HG03139 (cell line): ENCODE measurements around the gene FAM168A.

Experiments
- ATAC-seq: cut with Tn5 transposase; IDR thresholded peaks from one replicate; pipeline ENCODE4 v1.9.1; 2021; ENCODE audit not compliant: unreplicated experiment

The FAM168A gene

GRCh38 chr11:73392108-73393010, 205.6 kb downstream of the FAM168A start:
- ATAC-seq, result no peak

DNA sequence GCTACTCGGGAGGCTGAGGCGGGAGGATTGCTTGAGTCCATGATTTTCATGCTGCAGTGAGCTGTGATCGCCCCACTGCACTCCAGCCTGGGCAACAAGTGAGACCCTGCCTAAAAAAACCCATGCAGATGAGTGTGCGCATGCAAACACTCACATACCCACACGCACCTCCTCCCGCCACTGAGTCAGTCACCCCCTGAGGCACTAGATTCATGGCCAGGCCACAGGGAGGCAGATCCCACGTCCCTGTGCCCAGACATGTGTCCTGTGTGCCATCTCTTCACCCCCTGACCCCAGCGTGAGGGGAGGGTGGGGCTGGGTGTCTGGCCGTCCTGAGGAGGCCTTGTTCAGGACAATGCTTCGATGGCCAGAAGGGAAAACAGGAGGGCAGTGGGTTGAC, 206.2 kb downstream of the FAM168A start:
- no peak for ATAC-seq

DNA sequence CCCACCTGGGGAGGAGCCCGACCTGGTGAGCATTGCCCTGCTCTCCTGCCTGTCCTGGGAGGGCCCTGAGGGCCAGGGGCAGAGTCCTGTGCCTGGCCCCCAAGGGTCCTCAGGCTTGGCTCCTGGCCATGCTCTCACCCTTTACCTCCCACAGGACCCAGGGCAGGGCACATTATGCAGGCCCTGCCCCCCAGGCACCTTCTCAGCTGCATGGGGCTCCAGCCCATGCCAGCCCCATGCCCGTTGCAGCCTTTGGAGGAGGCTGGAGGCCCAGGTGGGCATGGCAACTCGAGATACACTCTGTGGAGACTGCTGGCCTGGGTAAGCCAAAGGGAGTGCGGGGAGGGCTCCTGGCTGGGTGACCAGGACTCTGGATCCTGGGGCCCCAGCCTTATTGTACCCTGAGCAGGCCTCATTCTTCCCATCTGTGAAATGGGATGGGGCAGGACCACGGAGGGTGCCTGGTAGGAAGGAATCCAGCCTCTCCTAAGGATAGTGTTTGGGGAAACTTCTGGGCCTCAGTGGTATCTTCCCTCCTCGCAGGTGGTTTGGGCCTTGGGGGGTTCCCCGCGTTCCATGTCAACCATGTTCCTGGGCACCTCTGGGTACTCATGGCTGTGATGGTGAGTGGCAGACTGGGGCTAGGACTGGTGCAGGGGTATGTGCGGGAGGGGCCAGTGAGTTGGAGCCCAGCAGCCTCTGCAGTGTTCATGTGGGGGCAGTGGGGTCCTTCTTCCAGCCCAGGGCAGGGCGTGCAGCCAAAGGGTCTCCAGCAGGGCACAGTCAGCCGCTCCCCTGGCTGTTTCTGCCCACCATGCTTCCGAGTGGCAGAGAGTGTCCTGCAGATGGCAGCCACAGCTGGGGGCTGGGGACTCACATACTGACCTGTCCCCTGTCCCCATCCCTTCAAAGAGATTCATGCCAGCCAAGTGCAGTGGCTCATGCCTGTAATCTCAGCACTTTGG, 207.0 kb downstream of the FAM168A start:
- no peak for ATAC-seq

GRCh38 chr11:73389916-73390315, 208.0 kb downstream of the FAM168A start:
- ATAC-seq, result no peak

GRCh38 chr11:73389134-73389525, 208.8 kb downstream of the FAM168A start:
- no peak for ATAC-seq

GRCh38 chr11:73388265-73389133, 209.4 kb downstream of the FAM168A start:
- ATAC-seq, result no peak

DNA sequence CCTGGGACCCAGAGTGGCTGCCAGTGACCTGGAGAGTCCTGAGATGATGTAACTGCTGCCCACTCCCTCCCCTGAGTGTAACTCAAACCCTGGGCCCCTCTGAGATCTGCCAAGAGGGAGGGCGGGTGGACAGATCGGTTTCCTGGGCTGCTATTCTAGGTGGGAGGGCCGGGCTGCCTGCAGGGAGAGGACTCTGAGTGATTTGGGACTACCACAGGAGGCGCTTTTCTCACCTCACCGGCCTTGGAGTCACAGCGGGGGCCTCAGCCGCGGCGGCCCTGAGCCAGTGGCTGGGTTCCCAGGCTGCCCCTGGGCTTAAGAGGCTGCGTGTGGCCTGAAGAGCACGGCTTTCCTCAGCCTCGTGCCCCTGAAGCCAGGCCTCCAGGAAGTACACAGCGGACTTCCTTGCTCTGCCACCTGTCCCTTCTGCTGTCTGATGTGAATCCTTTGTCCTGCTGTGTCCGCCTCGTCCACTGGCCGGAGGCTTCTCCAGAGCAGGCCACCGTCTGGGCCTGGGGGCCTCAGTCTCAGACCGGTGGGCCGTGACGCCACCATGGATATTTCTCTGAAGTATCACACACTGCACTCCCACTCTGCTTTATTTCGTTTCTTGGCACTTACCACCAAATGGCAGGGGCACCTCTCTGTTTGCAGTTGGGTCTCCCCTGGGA, 210.2 kb downstream of the FAM168A start:
- no peak for ATAC-seq

DNA sequence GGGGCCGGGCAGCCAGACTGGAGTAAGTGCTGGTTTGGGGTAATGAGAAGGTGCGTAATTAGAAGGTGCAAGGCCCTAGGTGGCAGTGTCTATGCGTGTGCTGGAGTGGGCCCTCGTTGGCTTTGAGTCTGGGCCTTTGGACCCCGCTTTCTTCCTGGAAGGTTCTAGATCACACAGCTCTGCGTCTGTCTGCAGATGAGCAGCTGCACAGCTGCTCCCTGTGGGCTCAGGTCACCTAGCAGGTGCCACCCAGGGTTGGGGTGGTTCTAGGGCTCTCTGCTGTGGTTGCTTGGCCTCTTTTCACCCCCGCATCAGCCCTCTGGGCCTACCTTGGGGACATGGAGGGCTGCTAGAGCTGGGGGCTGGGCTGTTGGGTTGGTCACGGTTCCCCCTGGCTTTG, 211.4 kb downstream of the FAM168A start:
- no peak for ATAC-seq

GRCh38 chr11:73386016-73386415, 211.9 kb downstream of the FAM168A start:
- no peak for ATAC-seq

DNA sequence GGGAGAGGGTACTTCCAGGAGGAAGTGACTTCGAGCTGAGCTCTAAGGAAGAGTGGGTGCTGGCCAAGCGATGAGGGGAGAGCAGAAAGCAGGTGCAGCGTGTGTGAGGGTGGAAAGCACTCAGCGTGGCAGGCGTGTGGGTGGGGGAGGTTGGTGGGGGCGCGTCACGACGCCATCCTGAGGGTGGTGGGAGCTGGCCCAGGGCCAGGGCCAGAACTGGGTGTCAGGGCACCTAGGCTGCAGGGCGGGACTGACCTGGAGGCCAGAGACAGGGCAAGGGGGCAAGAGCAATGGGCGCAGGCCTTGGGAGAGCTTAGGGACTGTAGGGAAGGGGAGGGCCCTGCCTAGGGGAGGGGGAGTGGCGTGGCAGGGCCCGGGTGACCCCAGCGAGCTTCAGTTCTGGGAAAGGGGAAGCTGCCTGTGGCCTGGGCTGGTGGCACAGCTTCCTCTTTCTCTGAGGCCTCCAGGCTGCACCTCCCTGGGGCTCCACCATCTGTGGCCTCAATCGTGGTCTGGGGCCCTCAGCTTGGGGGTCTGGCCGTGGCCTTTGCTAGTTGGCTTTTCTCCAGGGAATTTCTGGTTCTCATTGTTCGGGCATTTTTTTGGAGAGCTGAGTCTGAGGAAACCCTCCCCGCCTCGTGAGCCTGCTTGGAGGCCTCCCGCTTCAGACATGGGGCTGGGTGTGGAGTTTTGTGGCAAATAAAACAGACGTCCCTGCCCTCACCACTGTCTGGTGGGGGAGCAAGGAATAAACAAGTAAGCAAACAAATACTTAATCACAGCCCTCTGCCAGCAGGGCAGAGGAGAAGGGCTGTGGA, 212.8 kb downstream of the FAM168A start:
- ATAC-seq, result peak; percentile 38

DNA sequence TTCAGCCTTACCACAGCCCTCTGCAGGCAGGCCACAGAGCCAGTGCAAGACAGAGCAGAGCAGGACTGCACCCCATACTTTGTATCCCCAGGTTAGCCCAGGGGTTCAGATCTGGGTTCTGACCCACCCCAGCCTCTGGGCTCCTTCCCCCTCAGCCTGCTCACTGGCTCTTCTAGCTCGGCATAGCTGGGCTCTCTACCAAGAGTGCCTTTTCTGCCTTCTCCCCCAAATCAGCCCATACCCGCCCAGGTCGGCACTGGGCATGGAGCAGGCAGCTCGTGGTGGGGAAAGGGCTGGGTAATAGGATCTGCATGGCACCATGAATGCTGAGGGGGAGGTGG, 213.4 kb downstream of the FAM168A start:
- ATAC-seq, result no peak

DNA sequence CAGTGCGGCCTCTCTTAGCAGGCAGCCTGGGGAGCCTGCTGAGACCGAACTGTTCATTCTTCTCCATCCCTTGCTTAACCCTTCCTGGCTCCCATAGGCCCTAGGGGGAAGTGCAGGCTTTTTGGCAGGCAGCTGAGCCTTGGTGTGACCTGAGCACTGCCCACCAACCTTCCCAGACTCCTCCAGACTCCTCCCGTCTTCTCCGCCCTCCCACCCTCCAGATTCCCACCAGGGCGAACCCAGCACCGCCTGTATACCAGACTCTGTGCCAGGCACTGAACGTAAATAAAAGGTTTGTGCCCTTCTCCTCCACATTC, 213.8 kb downstream of the FAM168A start:
- no peak for ATAC-seq

GRCh38 chr11:73383249-73384124, 214.4 kb downstream of the FAM168A start:
- no peak for ATAC-seq

DNA sequence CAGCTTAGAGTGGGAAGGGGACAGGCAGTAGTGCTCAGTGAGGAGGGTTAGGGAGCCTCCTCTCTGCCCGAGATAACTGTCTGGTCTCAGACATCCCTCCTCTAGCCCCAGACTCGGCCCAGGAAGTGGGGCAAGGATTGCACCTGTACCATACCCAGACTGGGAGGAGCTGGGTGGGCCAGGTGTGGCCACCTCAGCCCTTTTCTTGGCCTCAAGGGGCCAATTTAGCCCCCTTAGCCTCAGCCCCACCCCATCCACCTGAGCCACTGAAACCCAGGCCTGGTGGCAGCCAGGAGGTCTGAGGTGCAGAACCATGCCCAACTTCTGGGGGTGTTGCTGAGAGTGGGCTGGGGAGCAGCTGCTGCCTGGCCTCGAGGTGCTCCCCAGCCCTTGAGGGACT, 215.2 kb downstream of the FAM168A start:
- no peak for ATAC-seq

GRCh38 chr11:73382183-73382582, 215.7 kb downstream of the FAM168A start:
- no peak for ATAC-seq

DNA sequence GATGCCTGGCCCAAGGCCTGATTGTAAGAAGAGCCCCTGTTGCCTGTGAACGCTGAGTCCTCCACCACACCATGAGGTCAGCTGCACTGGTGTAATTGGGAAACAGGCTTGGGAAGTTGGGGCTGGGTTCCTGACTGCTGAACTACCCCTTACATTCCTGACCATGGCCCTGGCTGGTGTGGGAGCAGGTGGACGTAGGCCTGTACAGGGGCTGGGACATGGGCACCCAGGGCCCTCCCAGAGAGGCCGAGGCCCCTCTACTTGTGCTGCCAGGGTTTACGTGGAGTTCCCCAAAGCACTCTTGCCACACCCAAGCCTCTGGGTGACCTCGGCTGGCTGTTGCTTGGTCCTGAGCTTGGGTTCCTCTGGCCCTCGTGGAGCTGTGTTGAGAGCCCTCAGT, 216.3 kb downstream of the FAM168A start:
- ATAC-seq, result no peak

DNA sequence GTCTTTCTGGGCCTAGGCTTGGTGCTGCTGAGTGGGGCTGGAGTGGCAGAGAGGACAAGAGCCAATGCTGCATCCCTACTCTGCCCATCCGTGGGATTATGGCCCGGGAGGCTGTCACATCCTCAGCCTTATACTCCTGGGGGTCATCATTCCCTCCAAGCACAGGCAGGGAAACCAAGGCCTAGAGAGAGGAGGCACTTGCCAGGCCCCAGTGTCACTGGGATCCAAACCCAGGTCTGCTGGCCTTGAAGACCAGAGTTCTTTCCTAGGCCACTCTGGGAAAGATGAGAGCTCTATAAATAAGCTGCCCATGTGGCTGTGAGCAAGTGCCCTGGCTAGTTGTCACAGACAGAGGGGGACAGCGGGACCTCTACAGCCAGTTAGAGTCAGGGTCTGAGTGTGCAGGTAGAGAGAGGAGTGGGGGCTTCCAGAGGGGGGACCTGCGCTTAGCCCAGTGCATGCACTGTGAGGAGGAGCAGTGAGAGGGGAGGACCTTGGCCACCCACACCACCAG, 217.0 kb downstream of the FAM168A start:
- ATAC-seq, result no peak

DNA sequence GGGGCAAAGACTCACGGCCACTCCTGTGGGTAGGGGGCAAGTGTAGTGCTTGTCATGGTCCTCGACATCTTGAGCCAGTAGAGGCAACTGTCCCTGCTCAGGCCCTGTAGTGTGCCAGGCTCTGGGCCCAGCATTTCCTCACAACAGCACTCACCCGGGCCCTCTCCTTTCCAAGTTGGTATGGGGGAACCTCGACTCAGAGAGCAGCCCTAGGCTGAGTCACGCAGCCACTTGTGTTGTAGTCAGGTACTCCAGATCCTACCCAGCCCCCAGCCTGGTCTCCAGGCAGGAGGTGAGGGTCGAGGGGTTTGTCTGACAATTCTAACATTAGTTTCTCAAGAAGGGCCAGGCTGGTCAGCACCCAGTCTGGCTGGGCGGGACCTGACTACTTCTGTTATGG, 217.6 kb downstream of the FAM168A start:
- ATAC-seq, result no peak
